Activated T-helper 1 cell treated with anti-CD3 and anti-CD28 coated beads, Interleukin-2, amount 50 U/mL, for 16 hours (primary cell): ENCODE measurements around the gene PPP1R13B.
"Not testable (repeated sequence)": the region's sequence is repeated elsewhere in the genome, so short reads cannot be mapped to it uniquely, and the experiment has no call there.

Experiments
- DNase-seq, 2 donors: peaks; one replicate each; pipeline ENCODE4 v3.0.0-alpha.2; 2020; ENCODE audit warnings: low read depth in 1 of 2, low spot score in 1 of 2

PPP1R13B gene

DNA sequence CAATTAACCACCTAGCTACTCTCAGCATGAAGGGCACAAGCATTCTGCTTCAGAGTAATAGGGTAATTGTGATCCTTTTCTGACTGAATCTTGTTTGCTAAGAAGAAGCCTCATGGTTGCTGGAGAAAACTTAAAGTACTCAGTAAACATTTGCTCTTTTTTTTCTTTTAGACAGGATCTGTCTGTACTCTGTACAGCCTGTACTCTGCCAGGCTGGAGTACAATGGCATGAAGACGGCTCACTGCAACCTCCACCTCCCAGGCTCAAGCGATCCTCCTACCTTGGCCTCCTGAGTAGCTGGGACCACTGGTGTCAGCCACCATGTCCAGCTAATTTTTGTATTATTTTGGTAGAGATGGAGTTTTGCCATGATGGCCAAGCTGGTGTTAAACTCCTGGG is 12.4 kb downstream of the PPP1R13B start:
- DNase-seq: no peak

DNA sequence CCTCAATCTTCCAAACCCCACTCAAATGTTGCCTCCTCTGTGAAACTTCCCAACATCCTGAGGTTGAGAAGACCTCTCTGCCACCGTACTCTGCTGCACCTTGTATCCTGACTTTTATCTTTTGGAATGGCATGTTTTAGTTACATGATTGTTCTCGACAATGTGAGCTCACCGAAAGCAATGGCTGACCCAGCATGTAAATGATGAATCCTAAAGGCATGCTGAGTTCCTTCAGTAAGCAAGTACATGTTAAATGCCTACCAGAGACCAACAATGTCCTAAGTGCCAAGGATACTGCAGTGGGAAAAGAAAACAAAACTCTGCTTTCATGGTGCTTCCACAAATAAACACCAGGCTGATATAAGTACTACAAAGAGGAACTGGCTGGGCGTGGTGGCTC is 13.7 kb downstream of the PPP1R13B start:
- no peak for DNase-seq

DNA sequence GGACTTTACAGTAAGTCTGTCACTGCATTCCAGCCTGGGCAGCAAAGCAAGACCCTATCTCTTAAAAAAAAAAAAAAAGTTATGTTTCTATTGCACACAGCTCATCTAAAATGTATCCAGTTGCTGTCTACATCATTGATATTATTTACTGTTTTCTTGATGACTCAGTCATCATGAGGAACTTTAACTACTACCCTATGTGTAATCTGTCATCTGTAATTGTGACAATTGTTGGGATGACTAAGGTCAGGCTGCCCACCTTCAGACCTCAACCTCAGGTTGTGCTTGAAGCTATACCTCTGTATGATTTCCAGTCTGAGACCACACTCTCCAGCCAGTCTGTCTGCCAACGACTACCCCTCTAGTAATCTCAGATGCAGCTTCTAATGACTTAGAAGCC is 15.3 kb downstream of the PPP1R13B start:
- no peak for DNase-seq

DNA sequence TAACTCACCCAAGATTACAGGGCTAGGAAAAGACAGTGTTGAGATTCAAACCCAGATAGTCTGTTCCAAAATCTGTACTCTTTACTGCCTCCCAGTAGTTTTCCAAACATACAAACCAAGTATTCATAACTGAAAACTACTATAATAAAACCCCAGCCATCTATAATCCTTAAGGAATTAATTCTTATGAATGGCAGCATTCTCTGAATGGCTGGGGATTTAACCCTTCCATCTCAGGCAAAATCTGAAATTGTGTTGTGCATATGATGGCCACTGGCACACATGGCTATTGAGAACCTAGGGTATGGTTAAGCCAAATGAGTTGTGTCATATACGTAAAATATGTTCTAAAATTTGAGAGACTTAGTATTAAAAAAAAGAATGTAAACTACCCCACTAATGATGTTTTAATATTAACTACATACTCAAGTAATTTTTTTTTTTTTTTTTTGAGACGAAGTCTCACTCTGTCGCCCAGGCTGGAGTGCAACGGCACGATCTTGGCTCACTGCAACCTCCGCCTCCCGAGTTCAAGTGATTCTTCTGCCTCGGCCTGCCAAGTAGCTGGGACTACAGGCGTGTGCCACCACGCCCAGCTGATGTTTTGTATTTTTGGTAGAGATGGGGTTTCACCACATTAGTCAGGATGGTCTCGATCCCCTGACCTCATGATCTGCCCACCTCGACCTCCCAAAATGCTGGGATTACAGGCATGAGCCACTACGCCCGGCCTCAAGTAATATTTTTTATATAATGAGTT is 16.7 kb downstream of the PPP1R13B start:
- DNase-seq: no peak

DNA sequence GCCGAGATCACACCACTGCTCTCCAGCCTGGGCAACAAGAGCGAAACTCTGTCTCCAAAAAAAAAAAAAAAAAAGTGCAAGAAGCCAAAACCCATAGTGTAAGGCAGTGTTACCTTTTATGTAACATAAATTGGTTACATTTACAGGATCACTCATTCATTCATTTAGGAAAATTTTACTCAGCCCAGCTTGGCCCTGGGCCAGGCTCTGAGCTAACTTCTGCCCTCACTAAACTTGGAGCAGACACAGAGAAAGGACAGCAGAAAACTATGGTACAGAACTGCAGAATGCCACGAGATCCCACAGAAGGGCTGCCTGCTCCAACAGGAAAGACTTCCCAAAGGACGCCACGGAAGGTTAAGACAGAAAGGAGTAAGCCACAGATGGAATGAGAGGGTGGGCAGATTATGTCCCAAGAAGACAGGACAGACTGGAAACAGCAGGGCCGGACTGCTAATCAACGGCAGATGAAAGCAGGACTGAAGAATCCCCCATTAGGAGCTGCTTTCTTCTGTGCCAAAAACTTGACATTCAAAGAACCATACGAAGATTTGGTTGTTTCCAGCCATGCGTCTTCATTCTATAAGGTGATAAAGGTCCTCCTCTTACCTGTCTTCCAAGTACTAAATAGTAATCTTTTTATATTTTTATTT is 18.9 kb downstream of the PPP1R13B start:
- no peak for DNase-seq

DNA sequence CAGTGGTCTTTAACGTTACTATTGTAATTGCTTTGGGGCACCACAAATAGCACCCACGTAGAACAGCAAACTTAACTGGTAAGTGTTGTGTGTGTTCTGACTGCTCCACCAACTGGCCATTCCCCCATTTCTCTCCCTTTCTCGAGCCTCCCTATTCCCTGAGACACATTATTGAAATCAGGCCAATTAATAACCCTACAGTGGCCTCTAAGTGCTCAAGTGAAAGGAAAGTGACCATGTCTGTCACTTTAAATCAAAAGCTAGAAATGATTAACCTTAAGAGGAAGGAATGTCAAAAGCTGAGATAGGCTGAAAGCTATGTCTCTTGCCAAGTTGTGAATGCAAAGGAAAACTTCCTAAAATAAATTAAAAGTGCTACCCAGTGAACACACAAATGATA is 22.3 kb downstream of the PPP1R13B start:
- no peak for DNase-seq

DNA sequence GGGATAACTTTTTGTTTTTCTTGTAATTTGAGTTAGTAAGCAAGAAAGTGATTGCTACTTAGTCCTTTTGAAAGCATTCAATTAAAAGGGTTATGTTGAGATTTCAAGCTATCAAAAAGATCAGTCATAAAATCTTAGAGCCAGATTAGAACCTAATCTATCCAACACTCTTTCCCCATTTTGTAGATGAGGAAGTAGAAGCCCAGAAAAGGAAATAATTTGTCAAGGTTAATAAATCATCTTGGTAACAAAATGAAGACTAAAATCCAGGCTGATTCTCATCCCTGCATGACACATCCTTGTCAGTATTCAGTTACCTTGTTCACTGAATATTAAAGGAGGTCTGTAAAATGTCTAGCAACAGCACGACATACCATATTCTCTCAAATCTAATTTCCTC is 26.5 kb downstream of the PPP1R13B start:
- no peak for DNase-seq

DNA sequence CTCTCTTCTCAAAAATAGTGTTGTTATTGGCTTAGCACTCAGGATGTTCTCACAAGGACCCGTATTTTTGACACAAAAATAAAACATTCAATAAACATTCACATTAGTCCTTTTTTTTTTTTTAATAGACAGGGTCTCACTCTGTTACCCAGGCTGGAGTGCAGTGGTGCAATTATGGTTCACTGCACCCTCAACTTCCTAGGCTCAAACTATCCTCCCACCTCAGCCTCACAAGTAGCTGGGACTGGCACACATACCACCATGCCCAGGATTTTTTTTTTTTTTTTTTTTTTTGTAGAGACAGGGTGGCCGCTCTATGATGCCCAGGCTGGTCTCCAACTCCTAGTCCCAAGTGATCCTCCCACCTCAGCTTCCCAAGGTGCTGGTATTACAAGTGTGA is 27.0 kb downstream of the PPP1R13B start:
- DNase-seq: no peak

DNA sequence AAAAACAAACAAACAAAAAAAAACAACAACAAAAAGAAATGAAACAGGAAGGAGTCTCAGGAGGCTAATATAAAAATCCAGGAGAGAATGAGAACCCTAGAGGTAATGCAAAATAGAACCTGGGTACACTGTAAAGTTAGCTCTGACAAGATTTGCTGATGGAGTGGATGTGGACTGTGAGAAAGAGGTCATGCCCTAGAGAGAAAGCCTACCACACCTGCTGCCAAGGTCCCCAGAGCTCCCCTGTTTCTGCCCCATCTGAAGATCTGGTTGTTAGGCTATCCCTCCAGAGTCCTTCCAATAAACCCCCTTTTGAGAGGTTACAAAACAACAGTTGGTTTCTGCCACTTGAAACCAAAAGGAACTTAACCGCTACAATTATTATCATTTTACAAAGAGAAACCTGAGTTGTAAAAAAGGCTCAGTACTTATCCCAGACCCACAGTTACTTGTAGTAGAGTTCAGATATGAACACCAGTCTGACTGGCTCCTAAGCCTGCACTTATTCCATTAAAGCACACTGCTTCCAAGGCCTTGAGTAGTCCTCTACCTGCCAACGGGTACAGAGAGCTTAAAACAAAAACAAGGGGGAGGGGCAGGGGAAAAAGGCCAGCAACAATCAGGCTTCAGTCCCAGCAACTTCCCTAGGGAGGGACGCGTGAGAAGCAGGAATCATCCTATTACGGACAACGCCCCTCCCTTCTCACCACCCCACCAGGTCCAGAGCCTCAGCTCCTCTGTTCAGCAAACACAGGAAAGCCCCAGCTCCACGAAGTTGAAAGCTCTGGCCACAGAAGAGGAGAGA is 27.7 kb downstream of the PPP1R13B start:
- no peak for DNase-seq

DNA sequence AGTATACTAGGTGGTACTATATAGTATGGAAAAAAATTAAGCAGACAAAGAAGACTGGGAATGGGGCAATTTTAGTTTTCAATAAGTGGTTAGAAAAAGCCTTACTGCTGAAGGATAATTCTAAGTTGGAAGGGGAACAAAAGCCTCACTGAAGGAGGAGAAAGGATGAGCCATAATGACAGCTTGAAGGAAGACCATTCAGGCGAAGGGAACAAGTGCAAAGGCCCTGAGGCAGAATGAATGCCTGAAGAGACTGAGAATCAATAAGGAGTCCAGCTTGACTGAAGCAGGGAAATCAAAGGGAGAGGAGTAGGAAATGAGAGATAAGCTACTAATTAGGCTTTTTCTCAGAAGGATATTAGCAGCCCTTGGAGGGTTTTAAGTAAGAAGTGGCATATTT is 28.5 kb downstream of the PPP1R13B start:
- DNase-seq: no peak

DNA sequence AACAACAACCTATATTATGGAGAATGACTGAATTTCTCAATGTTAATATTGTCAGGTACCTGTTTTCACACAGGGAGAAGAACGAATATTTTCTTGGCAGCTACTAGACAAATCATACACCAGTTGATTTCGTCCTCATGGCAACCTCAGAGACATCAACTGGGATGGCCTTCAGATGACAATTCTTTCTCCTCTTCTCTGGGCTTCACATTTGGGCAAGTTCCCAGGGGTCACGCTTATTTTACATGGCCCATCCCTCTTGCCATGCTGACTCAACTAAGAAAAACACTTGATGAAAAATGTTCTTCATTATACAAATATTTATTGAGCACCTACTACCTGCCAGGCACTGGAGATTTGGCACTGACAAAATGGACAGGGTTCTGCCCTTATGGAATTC is 29.0 kb downstream of the PPP1R13B start:
- DNase-seq: no peak

DNA sequence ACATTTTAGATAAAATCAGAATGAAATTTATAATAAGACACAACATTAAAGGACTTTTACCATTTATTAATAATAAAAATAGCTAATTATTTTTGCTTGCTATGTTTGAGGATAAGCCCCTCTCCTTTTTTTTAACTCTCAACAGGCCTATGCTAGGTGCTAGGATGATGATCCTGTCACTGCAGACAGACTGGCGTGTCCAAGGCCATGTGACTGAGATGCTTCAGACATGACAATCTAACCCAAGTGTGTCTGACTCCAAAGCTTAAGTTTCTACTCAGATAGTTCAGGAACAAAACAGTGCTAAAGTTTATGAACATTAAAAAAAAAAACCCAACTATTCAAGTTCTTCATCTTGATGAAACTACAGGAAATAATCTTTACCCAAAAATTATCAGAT is 29.8 kb downstream of the PPP1R13B start:
- no peak for DNase-seq

DNA sequence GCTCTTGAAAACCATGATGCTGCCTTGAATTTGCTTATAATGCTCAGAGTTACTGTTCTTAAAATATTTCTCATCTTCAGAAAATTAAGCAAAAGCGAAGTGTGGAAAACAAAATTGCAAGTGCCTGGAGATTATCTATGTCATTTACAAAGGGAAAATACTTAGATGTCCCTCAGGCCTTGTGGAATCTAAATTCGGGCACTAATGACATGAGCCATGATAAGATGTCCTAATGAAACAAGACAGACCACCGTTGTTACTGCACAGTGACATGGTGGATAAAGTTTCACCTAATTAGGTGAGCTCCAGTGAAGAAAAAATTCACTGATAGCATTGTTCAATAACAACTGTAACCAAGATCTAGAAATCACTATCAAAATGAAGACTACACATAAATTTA is 30.4 kb downstream of the PPP1R13B start:
- DNase-seq: no peak

DNA sequence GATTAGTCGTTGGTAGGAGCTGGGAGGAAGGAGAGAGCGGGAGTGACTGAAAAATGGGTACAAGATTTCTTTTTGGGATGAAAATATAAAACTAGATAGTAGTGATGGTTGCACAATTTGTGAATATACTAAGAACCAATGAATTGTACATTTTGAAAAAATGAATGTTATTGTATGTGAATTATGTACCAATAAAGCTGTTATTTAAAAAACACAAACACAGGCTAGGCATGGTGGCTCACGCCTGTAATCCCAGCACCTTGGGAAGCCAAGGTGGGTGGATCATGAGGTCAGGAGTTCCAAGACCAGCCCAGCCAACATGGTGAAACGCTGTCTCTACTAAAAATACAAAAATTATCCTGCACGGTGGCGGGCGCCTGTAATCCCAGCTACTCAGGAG is 32.1 kb downstream of the PPP1R13B start:
- DNase-seq: no peak

DNA sequence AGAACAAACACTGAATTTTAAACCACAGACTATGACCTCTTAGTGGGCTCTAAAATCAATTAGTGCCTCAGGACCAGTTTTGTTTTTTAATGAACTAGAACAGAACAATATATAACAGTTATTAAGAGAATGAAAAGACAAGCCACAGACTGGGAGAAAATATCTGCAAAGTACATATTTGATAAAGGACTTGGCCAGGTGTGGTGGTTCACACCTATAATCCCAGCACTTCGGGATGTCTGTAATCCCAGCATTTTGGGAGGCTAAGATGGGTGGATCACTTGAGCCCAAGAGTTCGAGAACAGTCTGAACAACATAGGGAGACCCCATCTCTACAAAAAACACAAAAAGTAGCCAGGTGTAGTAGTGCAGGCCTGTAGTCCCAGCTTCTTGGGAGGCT is 36.2 kb downstream of the PPP1R13B start:
- no peak for DNase-seq

DNA sequence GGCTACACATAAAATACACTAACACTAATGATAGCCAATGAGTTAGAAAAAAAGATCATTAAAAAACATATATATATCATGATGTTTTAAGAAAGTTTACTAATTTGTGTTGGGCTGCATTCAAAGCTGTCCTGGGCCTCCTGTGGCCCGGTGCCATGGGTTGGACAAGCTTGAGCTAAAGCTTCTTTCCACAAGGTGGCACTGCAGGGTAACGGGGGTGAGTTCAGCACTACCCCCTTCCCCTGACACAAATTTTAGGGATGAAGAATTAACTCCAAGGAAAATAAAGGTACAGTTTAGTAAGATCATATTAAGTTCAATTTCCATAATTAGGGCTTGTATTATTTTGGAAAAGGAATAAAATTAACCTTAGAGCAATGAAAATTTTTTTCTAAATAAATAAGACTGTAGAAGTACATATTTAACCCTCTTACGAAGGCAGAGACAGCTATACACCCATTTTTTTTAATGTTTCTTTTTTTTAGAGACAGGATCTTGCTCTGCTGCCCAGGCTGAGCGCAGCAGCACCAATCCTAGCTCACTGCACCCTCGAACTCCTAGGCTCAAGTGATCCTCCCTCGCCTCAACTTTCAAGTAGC is 38.9 kb downstream of the PPP1R13B start:
- DNase-seq: peak; percentile 17 to 32

DNA sequence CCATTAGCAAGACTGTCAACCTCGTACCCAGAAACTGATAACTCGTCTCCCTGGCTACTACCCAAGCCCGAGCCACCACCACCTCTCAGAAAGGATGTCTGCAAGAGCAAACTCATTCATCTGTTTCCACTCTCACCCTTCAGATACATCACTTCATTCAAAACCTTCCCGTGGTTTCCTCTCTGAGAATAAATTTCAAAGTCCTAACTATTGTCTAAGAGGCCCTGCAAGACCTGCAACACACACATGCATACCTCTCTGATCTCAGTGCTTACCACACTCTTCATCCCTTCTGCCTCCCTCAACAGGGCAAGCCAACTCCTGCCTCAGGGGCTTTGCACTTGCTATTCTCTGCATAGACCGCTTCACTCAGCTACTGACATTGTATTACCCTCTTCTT is 40.6 kb downstream of the PPP1R13B start:
- DNase-seq: no peak

DNA sequence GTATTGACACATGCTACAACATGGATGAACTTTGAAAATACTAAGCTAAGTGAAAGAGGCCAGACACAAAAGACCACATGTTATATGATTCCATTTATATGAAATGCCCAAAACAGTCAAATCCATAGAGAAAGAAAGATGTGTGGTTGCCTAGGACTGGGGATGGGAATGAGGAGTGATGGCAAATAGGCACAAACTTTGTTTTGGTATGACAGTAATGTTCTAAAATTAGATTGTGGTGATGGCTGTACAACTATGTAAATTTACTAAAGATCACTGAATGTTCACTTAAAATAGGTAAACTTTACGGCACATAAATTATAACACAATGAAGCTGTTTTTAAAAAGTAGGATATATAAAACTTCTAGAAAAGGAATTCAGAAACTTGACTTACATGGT is 41.7 kb downstream of the PPP1R13B start:
- DNase-seq: no peak

DNA sequence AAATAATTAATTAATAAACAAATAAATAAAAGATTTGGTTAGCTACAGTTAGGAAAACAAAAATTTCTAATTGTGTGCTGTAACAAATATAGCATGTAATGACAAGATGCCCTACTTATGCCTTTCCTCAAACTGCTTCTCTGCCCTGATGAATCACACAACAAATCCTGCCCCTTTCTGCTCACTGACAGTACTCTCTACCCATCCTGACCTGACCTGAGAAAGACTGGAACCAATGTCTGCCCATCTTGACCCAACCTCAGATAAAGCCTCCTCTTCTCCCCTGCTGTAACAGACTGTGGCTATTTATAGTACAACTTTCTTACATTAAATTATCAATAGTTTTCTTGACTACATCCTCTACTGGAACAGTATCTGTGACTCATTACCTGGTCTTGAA is 43.7 kb downstream of the PPP1R13B start:
- no peak for DNase-seq

DNA sequence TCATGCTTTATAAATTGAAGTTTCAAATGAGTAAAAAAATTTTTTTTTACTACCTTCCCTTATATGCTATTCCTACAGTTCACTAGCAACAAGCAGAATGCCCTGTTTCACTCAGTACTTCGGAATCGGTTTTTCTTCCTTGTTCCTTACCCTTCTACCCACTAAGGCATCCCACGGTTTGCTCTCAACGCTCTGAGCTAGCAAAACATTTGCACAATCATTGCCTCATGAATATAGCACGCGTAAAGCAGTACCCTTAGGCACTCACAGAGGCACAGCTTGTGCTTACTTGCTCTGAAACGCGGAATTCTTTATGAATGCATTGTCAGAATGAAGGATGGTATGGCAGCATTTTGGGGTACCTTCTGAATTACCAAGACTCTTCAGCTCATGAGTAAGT is 45.0 kb downstream of the PPP1R13B start:
- DNase-seq: no peak

DNA sequence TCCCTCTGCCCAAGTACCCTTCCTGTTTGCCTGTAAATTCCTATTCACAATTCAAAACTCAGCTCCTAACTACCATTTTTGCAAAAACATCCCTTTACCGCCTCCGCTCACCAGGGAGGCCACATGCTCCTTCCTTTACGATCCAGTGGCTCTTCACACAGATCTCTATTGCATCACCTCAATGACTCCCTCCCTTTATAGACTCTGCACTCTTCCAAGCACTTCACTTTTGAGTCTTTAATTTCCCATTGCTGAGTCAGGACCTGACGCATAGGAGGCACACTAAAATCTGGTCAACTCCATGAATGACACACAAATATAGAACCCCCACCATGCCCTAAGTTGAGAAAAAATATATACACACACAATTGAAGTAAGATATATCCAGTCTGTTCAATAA is 45.9 kb downstream of the PPP1R13B start:
- no peak for DNase-seq

DNA sequence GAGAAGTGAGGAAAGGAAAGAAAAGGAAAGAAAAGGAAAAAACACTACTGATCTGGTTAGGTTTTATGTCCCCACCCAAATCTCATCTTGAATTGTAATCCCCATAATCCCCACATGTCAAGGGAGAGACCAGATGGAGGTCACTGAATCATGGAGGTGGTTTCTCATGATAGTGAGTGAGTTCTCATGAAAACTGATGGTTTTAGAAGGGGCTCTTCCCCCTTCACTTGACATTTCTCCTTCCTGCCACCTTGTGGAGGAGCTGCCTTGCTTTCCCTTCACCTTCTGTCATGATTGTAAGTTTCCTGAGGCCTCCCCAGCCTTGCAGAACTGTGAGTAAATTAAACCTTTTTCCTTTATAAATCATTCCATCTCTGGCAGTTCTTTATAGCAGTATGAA is 54.2 kb downstream of the PPP1R13B start:
- not testable (repeated sequence) for DNase-seq
